Raji (cell line): ENCODE results near the gene SNRPD3.

Experiments used
- POLR2A ChIP-seq: IDR thresholded peaks from 2 replicates; pipeline ENCODE4 v1.6.1; 2011; ENCODE audit warnings: low read depth, low read length, control low read depth; ENCODE audit not compliant: insufficient read depth

Gene SNRPD3

GRCh38 chr22:24583221-24584165 is 27.7 kb downstream of the SNRPD3 start:
- no peak for TF ChIP-seq POLR2A

GRCh38 chr22:24584166-24584790 is 28.5 kb downstream of the SNRPD3 start:
- TF ChIP-seq POLR2A: no peak

DNA sequence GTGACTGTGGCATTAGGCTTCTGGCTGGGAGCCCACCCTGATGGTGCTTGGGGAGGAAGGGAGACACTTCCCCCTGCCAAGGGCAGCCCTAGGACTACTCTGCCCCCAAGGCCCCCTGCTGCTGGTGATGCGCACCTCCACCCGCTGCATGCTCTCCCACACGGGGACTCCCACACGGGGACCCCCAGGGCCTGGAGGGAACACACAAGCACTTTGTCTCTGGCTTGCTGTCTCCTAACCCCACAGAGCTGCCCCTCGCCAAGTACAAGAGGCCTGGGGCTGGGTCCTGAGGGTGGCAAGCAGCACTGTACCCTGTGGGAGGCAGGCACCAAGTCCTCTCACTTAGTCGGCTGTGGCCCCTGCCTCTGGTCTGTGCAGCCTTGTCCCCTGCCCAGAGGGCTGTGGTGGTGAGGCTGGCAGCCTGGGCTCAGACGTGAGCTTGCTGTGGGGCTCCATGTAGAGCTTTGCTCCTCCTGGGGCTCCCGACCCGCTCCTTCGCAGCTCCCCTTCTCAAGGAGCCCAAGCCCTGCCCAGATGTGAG is 29.1 kb downstream of the SNRPD3 start:
- no peak for TF ChIP-seq POLR2A

- TF ChIP-seq POLR2A: no peak
Measured at GRCh38 chr22:24585461-24585860, 29.7 kb downstream of the SNRPD3 start.

- no peak for TF ChIP-seq POLR2A
Measured at GRCh38 chr22:24585927-24586546, 30.2 kb downstream of the SNRPD3 start.

- no peak for TF ChIP-seq POLR2A
Measured at GRCh38 chr22:24587251-24587650, 31.5 kb downstream of the SNRPD3 start.

DNA sequence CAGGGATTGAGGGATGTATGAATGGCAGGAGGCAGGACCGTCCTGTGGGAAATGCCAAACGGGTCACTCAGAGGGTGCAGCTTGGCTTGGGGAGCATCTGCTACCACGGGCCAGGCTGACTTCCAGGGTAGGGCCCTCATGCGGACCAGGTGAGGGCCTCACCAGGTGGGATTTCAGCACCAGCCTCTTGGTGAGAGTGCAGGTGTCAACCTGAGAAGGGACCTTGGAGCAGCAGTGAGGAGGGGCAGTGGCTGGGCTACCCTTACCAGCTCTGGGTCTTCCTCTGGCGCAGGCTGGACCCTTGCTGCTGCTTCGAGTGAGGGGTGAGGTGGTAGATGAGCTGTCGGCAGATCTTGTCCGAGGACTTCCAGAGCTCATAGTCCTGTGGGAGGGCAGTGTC is 32.1 kb downstream of the SNRPD3 start:
- no peak for TF ChIP-seq POLR2A

- TF ChIP-seq POLR2A: no peak
Measured at GRCh38 chr22:24588381-24588756, 32.6 kb downstream of the SNRPD3 start.

GRCh38 chr22:24588757-24589481 is 33.1 kb downstream of the SNRPD3 start:
- TF ChIP-seq POLR2A: no peak

DNA sequence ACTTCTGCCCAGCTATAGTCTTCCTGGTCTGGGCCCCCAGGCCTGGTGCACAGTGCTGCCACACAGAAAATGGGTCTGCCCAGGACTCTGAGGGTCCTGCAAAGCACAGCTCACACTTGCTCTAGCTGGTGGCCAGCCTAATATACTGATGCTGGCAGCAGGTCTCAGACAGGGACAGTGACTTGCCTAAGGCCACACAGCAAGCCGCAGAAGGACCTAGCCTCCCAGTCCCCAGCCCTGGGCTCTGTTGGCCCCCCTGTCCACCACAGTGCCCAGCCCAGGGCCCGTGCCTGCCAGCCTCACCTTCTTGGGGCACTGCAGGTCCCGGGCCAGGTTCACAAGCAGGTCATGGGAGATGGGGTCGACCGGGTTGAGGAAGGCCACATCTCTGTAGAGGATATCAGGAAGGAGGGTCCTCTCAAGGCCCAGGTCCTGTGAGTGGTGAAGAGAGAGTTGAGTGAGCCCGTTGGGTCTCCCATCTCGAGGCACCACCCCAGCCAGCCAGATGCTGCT is 33.8 kb downstream of the SNRPD3 start:
- TF ChIP-seq POLR2A: no peak

- TF ChIP-seq POLR2A: no peak
Measured at GRCh38 chr22:24590596-24591173, 34.9 kb downstream of the SNRPD3 start.

DNA sequence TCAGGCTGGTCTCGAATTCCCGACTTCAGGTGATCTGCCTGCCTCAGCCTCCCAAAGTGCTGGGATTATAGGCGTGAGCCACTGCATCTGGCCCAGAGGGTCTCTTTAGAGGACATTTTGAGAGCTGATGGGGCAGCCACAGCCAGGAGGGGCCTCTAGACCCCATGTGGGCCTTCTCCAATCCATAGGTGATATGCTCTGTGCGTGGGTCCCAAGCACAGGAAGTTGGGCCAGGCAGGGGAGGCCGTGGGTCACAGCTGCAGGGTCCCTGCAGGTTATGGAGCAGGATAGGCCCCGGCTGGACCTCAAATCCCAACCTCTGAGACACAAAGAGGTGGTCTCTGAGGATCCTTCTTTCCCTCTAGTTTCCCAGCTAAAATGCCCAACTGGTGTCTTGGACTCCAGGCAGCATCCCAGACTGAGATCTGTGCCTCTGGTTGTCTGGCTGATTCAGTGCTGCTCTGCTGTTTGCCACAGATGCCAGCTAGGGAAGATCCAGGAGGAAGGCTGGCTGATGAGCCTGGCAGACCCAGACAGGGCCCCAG is 35.6 kb downstream of the SNRPD3 start:
- no peak for TF ChIP-seq POLR2A

- no peak for TF ChIP-seq POLR2A
Measured at GRCh38 chr22:24592058-24592850, 36.5 kb downstream of the SNRPD3 start.
